Osteocyte (in vitro differentiated cells): ENCODE measurements around the gene USP4. TPM values are rescaled to one million over a fixed set of nuclear protein-coding genes. Genes with fewer than 3 reads are reported as not detected.
A peak's percentile ranks its signal among the peaks of the same experiment; 100 is the strongest.

ENCODE experiments used
- DNase-seq: peaks from one replicate; pipeline ENCODE4 v3.0.0; 2021; ENCODE audit warnings: mixed read lengths; ENCODE audit not compliant: unreplicated experiment; ENCODE audit errors: extremely low spot score
- H3K27ac Mint-ChIP-seq: one replicate; pipeline ENCODE4 v1.8.0; 2021; ENCODE audit warnings: mild to moderate bottlenecking, mixed read lengths; ENCODE audit not compliant: unreplicated experiment
- H3K27me3 Mint-ChIP-seq: one replicate; pipeline ENCODE4 v1.8.0; 2021; ENCODE audit warnings: mixed read lengths; ENCODE audit not compliant: unreplicated experiment
- H3K36me3 Mint-ChIP-seq: one replicate; pipeline ENCODE4 v1.8.0; 2021; ENCODE audit warnings: mixed read lengths; ENCODE audit not compliant: unreplicated experiment
- H3K4me1 Mint-ChIP-seq: one replicate; pipeline ENCODE4 v1.8.0; 2021; ENCODE audit warnings: mixed read lengths; ENCODE audit not compliant: unreplicated experiment
- H3K4me3 Mint-ChIP-seq: one replicate; pipeline ENCODE4 v1.8.0; 2021; ENCODE audit warnings: mild to moderate bottlenecking, moderate library complexity, mixed read lengths; ENCODE audit not compliant: unreplicated experiment
- H3K9me3 Mint-ChIP-seq: one replicate; pipeline ENCODE4 v1.8.0; 2021; ENCODE audit warnings: mixed read lengths; ENCODE audit not compliant: unreplicated experiment
- total RNA-seq: library from RNA; stranded (reverse); gene quantifications from 2 replicates; pipeline ENCODE4 v1.2.1, GENCODE V29; 2021
- TF ChIP-seq, protein P1 (sequence below): fragments of 200-600 bp; sonication (generic); IDR thresholded peaks from 2 replicates; pipeline ENCODE4 v1.5.0; 2021; ENCODE audit warnings: antibody characterized with exemption, mild to moderate bottlenecking, moderate library complexity

The USP4 gene
- total RNA-seq, 1 donor from 2014 or later, result 44.3 TPM

DNA sequence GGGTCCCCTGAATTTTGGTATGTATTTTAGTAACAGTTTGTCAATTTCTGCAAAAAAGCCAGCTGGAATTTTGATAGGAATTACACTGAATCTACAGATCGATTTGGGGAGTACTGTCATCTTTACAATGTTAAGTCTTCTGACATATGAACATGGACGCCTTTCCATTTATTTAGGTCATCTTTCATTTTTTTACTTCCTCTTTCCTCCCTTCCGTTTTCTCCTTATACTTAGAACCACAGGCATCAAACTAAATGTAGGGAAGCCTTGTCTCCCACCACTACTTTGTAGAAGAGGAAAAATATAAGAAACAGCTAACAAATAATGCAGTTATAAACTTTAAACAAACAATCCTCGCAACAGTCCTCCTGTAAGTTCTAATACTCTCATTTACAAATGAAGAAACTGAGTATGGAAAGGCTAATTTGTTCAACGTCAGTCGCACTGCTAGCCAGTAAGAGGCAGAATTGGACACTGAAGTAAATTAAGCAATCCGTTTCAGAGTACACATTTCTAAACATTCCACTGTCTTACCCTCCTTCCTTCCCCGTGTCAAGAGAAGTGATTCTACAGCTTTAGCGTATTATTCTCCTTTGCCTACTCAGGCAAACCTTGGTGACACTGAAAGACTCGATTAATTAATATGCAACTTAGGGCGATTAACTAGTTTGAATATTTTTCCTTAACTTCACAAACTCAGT is 46.4 kb upstream of the USP4 start:
- H3K36me3 Mint-ChIP-seq, result peaks cover 3% of the 10 kb centered on the region
- no peak for DNase-seq
- no peaks in the 10 kb centered on the region for H3K27me3 Mint-ChIP-seq
- H3K9me3 Mint-ChIP-seq, result no peaks in the 10 kb centered on the region
- H3K4me3 Mint-ChIP-seq, result no peak overlapping the region
- TF ChIP-seq, protein P1, sequence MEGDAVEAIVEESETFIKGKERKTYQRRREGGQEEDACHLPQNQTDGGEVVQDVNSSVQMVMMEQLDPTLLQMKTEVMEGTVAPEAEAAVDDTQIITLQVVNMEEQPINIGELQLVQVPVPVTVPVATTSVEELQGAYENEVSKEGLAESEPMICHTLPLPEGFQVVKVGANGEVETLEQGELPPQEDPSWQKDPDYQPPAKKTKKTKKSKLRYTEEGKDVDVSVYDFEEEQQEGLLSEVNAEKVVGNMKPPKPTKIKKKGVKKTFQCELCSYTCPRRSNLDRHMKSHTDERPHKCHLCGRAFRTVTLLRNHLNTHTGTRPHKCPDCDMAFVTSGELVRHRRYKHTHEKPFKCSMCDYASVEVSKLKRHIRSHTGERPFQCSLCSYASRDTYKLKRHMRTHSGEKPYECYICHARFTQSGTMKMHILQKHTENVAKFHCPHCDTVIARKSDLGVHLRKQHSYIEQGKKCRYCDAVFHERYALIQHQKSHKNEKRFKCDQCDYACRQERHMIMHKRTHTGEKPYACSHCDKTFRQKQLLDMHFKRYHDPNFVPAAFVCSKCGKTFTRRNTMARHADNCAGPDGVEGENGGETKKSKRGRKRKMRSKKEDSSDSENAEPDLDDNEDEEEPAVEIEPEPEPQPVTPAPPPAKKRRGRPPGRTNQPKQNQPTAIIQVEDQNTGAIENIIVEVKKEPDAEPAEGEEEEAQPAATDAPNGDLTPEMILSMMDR, result no peak
- H3K27ac Mint-ChIP-seq, result peak overlapping the region; percentile 12
- H3K4me1 Mint-ChIP-seq, result peaks cover 31% of the 10 kb centered on the region

DNA sequence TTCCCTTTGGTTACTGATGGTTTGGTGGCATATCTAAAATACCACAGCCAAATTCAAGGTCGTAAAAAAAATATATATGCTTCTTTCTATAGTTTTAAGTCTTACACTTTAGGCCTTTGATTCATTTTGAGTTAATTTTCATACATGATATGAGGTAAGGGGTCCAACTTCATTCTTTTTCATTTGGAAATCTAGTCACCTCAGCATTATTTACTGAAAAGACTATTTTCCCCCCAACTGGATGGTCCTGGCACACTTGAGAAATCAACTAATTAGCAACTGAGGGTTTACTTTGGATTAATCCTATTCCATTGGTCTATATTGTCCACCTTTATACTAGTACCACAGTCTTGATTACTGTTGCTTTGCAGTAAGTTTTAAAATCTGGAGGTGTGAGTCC is 45.8 kb upstream of the USP4 start:
- Mint-ChIP-seq H3K4me1 (peaks cover 31% of the 10 kb centered on the region), H3K27me3 (no peaks in the 10 kb centered on the region), H3K27ac (no peak overlapping the region), H3K4me3 (no peak overlapping the region), H3K9me3 (no peaks in the 10 kb centered on the region), H3K36me3 (peaks cover 3% of the 10 kb centered on the region)
- TF ChIP-seq, protein P1, result no peak
- DNase-seq, result no peak

DNA sequence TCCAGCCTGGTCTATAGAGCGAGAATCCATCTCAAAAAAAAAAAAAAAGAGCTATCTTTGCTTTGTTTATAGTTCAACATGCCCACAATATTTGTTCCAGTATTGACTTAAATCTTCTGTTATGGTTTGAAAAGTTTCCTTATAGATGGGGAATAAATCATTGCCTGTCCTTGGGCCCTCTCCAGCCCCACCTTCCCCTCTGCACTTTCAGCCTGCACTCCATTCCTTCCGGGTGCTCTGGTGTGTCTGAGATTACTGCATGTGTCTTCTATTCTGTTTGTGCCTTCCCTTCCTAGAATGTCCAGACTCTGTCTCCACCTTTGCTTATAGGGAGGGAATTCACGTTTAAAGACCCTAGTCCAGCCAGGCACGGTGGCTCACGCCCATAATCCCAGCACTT is 43.5 kb upstream of the USP4 start:
- H3K9me3 Mint-ChIP-seq, result no peaks in the 10 kb centered on the region
- H3K4me1 Mint-ChIP-seq, result peaks cover 43% of the 10 kb centered on the region
- no peaks in the 10 kb centered on the region for H3K27me3 Mint-ChIP-seq
- peaks cover 3% of the 10 kb centered on the region for H3K36me3 Mint-ChIP-seq
- no peak overlapping the region for H3K4me3 Mint-ChIP-seq
- peak overlapping the region; percentile 34 for H3K27ac Mint-ChIP-seq
- TF ChIP-seq, protein P1, result no peak
- DNase-seq, result no peak

DNA sequence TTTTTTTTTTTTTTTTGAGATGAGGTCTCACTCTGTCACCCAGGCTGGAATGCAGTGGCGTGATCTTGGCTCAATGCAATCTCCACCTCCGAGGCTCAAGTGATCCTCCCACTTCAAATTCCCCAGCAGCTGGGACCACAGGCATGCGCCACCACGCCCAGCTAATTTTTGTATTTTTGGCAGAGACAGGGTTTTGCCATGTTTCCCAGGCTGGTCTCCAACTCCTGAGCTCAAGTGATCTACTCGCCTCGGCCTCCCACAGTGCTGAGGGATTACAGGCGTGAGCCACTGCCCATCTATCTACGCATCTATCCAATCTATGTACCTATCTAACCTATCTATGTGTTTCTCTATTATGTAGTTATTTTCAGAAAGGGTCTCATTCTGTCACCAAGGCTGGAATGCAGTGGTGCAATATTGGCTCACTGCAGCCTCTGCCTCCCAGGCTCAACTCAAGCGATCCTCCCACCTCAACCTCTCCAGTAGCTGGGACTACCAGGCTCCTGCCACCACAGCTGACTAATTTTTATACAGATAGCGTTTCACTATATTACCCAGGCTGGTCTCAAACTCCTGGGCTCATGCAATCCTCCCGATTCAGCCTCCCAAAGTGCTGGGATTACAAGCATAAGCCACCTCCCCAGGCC is 38.5 kb upstream of the USP4 start:
- H3K4me3 Mint-ChIP-seq, result no peak overlapping the region
- peaks cover 9% of the 10 kb centered on the region for H3K36me3 Mint-ChIP-seq
- no peaks in the 10 kb centered on the region for H3K27me3 Mint-ChIP-seq
- H3K4me1 Mint-ChIP-seq, result peaks cover 40% of the 10 kb centered on the region
- H3K27ac Mint-ChIP-seq, result peak overlapping the region; percentile 89
- TF ChIP-seq, protein P1, result no peak
- peak; percentile 84 for DNase-seq
- H3K9me3 Mint-ChIP-seq, result no peaks in the 10 kb centered on the region

DNA sequence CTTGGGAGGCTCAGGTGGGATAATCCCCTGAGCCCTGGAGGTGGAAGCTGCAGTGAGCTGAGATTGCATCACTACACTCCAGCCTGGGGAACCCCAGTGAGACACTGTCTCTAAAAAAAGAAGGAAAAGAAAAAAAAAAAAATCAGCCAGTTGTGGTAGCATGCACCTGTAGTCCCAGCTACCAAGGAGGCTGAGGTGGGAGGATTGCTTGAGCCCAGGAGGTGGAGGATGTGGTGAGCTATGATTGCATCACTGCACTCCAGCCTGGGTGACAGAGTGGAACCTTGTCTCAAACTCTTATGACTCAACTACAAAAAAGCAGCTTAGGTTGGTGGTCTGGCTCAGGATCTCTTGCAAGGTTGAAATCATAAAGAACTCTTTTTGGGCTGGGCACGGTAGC is 37.6 kb upstream of the USP4 start:
- Mint-ChIP-seq H3K36me3 (peaks cover 17% of the 10 kb centered on the region), H3K4me3 (no peak overlapping the region), H3K9me3 (no peaks in the 10 kb centered on the region), H3K27me3 (no peaks in the 10 kb centered on the region), H3K27ac (peak overlapping the region; percentile 89), H3K4me1 (peaks cover 37% of the 10 kb centered on the region)
- DNase-seq, result no peak
- TF ChIP-seq, protein P1, result no peak
